ENCODE results near the gene PSMB10.

DNA sequence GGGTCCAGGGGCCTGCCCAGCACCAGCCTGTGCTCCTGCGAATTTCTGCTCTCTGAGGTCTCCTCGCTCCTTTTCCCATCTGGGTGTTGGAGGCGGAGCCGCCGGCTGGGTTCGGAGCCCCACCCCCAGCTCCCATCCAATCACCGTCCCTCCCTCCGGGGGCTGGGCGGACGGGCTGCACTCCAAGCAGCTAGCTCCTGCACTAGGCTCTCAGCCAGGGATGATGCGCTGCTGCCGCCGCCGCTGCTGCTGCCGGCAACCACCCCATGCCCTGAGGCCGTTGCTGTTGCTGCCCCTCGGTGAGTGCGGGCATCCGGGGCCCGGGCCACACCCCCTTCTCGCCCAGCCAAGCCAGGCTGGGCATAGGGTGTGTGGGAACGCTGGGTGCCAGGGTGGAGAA is 52.0 kb downstream of the PSMB10 start, which contains the start of gene NRN1L:
- TF ChIP-seq, protein P1, sequence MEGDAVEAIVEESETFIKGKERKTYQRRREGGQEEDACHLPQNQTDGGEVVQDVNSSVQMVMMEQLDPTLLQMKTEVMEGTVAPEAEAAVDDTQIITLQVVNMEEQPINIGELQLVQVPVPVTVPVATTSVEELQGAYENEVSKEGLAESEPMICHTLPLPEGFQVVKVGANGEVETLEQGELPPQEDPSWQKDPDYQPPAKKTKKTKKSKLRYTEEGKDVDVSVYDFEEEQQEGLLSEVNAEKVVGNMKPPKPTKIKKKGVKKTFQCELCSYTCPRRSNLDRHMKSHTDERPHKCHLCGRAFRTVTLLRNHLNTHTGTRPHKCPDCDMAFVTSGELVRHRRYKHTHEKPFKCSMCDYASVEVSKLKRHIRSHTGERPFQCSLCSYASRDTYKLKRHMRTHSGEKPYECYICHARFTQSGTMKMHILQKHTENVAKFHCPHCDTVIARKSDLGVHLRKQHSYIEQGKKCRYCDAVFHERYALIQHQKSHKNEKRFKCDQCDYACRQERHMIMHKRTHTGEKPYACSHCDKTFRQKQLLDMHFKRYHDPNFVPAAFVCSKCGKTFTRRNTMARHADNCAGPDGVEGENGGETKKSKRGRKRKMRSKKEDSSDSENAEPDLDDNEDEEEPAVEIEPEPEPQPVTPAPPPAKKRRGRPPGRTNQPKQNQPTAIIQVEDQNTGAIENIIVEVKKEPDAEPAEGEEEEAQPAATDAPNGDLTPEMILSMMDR (conservative IDR thresholded peaks at IDR 0.05; ENCODE audit: low read length), result no peak
- no peak for TF ChIP-seq EZH2phosphoT487 (IDR thresholded peaks at IDR 0.05; ENCODE audit: borderline replicate concordance)

Data from Loucy (cell line).